ELF-1 (cell line): ENCODE data around the gene CYP46A1.
"Not testable (repeated sequence)": the region's sequence is repeated elsewhere in the genome, so short reads cannot be mapped to it uniquely, and the experiment has no call there.

Experiments
- DNase-seq: peaks from one replicate; pipeline ENCODE4 v3.0.0-alpha.2; 2016; ENCODE audit warnings: low read depth, low spot score

CYP46A1 gene

DNA sequence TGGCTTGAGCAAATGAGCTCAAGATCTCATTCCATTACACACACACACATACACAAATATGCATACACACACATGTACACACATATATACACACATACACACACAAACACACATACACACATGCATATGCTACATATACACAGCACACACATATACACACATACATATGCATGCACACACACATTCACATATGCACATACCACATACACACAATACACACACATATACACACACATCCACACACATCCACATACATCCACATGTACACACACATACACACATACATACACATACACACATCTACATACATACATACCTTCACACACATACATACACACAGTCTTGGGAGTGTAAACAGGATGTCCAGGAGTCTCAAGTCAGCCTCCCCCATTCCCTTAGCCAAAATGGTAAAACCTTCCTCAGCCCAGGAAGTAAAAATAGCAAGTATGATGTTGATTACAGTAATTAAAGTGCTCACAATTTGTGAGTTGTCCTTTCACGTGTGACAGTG lies 26.4 kb upstream of the CYP46A1 start:
- no peak for DNase-seq

DNA sequence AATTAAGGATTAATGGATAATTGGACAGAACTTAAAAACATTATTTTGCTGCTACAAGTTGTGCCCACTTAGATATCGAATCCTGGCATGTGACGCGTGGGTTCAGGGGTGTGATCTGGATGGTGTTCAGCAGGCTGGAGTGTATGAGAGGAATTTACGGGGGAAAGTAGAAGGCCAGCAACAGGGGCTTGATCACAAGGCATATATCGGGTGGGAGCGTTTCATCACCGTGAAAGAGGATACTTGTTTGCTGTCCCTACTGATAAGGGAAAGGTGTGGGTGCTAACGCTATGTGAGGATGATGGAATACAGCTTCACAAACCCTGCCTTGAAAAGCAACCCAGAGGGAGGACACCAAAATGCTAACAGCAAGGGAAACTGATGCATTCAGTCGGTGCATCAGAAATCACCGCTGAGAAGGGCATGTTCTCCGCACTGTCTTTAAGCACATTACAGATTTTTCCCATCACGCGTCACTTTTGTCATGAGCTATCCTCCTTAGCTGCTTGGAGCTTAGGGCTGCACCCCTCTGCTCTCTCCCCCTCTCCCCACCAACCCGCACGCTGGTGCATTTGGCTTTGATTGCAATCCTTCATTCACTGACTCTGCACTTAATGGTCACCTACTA lies 25.8 kb upstream of the CYP46A1 start:
- no peak for DNase-seq

- DNase-seq: peak; percentile 66
Observed at GRCh38 chr14:99659333-99659741, 24.8 kb upstream of the CYP46A1 start.

- no peak for DNase-seq
Observed at GRCh38 chr14:99660006-99660566, 24.0 kb upstream of the CYP46A1 start.

DNA sequence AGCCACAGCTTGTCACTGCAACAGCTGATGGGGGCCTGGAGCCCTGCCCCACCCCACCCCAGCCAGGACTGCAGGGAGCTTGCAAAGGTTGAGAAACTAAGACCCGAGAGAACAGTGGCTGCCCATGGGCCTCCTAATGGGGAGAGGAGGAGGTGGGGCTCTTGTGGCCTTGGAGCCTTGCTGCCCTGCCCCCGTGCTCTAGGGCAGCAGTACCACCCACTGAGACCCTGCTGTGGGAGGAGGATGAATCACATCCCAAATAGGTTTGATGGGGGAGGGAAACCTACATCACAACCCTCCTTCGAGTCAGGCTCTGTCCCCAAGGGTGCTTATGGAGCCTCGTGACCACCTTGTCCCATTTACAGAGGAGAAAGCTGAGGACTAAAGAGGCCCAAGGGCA lies 23.3 kb upstream of the CYP46A1 start:
- no peak for DNase-seq

DNA sequence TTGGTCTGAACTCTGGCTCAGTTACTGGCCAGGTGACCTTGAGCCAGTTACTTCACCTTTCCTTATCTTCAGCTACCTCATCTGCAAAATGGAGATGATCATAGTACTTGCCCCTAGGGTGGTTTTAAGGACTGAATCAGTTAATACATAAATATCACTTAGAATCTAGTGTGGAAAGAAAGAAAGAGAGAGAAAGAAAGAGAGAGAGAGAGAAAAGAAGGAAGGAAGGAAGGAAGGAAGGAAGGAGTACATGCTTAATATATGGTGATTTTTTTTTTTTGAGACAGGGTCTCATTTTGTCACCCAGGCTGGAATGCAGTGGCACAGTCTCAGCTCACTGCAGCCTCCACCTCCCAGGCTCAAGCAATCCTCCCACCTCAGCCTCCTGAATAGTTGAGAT lies 22.9 kb upstream of the CYP46A1 start:
- DNase-seq: not testable (repeated sequence)

DNA sequence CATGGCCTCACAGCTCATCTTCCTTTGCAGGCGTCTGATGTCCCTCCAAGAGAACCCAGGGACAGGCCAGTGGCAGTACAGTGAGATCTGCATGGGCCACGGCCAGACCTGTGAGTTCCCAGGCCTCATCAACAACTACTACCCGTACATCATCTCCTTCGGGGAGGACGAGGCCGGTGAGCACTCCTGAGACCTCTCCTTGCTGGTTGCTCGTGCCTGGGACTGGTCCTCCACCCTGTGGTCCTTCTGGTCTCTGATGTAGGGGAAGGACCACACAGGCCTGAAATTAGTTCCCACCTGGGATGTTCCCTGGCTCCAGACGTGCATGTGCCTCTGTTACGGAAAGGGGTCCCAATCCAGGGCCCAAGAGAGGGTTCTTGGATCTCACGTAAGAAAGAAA lies 21.3 kb upstream of the CYP46A1 start:
- DNase-seq: no peak

DNA sequence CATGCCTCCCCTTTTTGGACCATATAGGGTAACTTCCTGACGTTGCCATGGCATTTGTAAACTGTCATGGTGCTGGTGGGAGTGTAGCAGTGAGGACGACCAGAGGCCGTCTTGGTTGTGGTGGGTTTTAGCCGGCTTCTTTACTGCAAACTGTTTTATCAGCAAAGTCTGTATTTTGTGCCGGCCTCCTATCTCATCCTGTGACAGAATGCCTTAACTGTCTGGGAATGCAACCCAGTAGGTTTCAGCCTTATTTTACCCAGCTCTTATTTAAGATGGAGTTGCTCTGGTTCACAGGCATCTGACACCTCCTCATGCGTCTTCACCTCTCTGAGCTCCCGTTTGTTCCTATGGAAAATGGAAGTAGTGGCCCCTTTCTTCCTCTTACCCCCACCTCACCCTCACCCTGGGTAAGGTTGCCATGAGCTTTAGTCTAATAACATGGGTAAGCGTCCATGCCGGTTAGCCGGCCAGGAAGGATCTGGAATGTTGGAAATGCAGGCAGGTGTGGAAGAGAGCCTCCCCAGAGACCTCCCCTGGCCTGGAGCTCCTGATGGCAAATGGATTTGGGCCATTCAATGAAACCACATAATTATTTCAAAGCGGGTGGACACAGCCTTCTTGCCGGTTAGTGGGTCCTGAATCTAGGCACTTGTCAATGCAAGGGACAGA lies 20.6 kb upstream of the CYP46A1 start:
- no peak for DNase-seq

- peak; percentile 96 for DNase-seq
Observed at GRCh38 chr14:99664058-99664936, 19.8 kb upstream of the CYP46A1 start.

GRCh38 chr14:99664937-99665273 lies 19.2 kb upstream of the CYP46A1 start:
- no peak for DNase-seq

GRCh38 chr14:99666533-99666932 lies 17.6 kb upstream of the CYP46A1 start:
- DNase-seq: no peak

DNA sequence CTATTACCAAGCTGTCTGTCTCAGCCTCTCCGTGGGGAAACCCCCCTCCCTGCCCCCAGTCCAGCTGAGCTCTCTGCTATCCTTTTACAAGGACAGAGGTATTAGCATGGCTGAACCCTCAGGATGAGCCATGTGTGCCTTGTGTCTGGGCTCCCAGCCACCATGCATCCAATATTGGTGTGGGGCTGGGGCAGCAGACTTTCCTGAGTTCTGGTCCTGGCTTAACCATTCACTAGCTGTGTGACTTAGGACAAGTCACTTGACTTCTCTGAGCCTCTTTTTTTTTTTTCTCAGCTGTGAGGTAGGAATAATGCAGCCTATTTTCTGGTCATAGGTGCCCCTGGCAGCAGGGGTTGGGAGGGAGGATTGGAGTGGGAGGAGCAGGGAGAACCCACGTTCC lies 17.1 kb upstream of the CYP46A1 start:
- no peak for DNase-seq

GRCh38 chr14:99667821-99668220 lies 16.3 kb upstream of the CYP46A1 start:
- no peak for DNase-seq

DNA sequence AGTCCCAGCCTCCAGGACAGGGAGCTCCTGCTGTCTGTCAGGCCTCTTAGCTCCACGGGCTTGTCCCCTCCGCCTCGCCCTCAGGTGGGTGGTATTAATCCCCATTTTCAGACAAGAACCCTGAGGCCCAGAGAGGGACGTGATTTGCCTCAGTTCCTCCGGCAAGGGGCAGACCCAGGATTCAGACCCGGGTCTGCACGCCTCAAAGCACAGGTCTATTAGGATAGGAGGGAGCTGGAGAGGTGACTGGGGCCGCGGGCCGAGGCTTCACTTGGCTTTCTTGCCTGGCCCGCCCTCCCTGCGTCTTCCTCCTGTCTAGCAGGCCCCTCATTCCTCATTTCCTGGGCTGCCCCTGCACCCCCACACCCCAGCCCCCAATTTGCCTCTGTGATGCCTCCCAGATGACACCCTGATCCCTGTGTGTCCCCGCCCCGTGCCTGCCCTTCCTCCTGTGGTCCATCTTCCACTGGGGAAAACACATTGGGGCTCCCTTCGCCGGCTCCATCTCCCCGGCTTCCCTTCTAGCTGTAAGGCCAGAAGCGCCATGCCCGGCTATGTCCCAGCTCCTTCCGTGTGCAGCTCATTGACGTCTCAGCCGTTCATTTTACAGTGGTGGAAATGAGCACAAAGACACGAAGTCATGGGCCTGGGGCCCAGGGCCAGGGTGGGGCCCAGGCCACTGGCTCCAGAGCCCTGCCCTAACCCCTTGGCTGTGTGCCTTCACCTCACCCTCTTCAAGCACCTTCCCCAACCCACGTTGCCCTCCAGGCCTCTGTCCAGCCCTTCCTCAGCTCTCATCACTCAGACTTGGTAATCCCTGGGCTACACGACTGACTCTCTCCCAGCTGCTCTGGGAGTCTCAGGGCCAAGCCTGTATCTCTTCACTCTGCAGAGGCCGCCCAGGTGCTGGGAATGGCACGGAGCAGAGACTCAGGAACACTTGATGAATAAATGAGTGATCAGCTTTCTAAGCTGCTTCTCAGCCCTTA lies 15.5 kb upstream of the CYP46A1 start:
- DNase-seq: no peak

- no peak for DNase-seq
Observed at GRCh38 chr14:99670361-99671234, 13.5 kb upstream of the CYP46A1 start.

DNA sequence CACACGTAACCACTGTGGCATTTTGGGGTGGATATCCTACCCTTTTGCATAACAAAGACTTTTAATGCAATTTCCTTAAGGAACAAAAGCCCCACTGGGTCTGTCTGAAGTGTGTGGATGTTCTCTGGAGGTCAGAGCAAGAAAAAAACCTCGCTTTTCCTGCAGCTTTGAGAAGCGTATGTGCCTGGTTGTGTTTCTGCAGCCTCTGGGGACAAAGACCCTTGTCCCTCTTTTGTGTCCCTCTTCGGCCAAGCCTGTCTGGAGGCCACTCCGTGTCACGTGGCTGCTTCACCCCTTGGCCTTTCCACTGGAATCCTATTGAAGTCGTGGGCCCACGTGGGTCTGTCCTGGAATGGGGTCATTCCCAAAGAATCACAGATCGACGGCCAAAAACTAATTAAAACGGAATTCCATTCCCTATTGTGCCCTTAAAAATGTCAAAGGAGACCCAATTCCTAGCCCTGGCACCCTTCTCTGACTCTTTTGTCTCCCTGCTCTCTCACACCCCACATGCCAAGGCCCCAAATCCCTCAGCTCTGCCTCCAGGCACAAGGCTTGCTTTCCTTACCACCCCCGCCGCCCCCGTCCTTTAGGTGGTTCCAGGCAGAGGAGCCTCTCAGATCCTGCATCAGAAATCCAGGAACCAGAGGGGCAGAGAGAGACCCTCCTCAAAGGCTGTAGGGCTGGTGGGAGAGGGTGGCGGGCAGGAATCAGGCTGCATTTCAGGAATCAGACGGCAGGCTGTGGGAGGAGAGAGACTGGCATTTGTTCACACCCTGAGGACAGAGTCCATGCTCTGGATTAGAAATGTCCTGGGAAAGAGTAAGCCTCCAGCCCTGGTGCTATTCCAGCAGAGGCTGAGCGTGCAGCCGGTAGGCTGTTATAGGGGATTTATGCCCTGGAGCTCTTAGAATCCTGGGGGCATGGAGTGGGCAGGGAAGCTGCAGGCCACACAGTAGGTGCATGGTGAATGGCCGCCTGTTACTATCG lies 12.6 kb upstream of the CYP46A1 start:
- no peak for DNase-seq

- DNase-seq: no peak
Observed at GRCh38 chr14:99672506-99673304, 11.4 kb upstream of the CYP46A1 start.
